ENCODE data around the gene THY1.

Gene THY1

DNA sequence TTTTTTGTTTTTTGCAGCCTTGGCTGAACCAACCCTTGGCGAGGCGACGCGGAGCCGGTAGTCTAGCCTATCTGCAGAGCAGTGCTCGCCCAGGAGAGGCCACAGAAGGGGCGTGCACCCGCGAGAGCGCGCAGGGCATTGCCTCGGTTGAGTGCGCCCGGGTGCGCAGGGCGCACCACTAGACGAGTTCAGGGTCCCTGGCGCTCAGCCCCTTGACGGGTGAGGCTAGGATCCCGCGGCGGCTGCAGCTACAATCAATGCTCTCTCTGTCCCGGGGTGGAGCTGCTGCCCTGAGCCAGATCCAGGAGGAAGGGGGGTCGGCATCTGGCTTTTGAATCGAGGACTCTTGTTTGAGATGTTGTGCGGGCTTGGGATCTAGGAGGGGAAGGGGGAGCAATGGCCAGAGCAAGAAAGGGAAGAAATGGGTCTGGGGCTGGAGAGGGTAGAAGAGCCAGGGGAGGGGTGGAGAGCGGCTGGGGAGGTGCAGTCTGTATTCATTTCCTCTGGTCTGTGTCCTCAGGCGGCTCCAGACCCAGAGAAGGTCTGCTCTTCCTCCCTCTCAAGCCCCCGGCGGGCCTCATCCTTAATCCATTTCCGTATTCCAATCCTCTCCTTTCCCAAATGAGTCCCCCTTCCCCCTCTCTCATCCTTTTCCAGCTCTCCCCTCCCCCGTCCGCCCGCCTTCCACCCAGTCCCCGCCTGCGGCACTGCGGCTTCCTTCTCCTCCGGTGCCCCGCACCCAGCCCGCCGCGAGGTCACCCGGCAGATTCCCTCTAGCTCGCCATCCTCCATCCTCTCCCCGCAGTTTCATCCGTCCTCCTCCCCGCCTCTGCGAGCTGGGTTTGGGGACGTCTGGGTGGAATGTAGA is 797 bp downstream of the THY1 start:
- TF ChIP-seq, protein P1, sequence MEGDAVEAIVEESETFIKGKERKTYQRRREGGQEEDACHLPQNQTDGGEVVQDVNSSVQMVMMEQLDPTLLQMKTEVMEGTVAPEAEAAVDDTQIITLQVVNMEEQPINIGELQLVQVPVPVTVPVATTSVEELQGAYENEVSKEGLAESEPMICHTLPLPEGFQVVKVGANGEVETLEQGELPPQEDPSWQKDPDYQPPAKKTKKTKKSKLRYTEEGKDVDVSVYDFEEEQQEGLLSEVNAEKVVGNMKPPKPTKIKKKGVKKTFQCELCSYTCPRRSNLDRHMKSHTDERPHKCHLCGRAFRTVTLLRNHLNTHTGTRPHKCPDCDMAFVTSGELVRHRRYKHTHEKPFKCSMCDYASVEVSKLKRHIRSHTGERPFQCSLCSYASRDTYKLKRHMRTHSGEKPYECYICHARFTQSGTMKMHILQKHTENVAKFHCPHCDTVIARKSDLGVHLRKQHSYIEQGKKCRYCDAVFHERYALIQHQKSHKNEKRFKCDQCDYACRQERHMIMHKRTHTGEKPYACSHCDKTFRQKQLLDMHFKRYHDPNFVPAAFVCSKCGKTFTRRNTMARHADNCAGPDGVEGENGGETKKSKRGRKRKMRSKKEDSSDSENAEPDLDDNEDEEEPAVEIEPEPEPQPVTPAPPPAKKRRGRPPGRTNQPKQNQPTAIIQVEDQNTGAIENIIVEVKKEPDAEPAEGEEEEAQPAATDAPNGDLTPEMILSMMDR (IDR thresholded peaks at IDR 0.05; ENCODE audit: extremely low read depth, missing control alignments): no peak
- DNase-seq (ENCODE audit: low spot score): peak; percentile 30

DNA sequence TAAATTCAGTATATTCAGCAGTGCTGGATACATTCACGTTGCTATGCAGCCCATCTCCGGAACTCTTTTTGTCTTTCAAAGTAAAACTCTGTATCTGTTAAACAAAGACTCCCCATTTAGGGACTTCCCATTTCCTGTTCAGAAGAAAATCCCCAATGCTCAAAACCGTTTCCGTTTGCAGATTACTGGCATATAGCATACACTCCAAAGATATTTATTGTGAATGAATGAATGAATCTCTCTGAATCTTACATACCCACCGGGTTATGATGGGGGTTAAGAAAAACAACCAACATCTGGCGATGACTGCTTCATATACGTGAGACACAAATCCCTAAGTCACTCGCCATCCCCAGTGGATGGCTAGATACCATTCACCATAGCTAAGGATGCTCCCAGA is 1.6 kb downstream of the THY1 start:
- TF ChIP-seq, protein P1 (IDR thresholded peaks at IDR 0.05; ENCODE audit: extremely low read depth, missing control alignments): no peak
- DNase-seq (ENCODE audit: low spot score): peak; percentile 28

DNA sequence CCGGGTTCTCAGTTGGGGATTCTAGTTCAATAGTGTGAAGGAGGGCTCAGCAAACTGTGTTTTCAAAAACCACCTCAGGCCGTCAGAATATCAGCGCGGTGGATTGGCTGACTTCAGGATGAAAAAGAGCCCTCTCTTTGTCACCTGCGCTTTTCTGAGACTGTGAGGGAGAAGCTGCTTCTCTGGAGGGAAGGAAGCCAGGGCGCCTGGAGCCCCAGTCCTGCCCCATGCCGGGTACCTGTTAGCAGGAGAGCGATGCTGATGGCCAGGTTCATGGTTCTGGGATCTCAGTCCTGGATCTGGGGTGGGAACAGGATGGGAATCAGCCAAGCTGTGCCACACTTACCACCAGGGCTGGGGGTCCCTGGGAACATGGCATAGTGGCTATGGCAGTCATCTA is 2.3 kb downstream of the THY1 start:
- TF ChIP-seq, protein P1 (IDR thresholded peaks at IDR 0.05; ENCODE audit: extremely low read depth, missing control alignments): no peak
- peak; percentile 1 for DNase-seq (ENCODE audit: low spot score)

DNA sequence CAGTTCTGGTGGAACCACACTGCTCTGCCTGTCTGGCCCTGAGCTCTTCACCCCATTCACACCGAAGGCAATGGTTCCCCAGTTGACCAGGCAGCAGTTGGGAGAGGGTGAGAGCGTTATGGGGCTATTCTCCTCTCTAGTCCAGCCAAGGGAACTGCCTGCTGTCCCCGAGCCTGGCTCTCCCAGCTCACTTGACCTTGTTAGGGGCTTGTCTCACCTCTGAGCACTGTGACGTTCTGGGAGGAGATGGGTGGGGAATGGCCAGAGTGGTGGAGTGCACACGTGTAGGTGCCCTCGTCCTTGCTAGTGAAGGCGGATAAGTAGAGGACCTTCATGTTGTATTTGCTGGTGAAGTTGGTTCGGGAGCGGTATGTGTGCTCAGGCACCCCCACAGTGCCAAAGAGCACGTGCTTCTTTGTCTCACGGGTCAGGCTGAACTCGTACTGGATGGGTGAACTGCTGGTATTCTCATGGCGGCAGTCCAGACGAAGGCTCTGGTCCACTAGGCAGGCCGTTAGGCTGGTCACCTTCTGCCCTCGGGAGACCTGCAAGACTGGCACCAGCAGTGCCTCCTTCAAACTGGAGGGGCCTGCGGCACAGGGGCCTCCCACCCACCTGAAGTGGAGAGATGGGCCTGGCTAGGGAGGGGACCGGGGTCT is 3.0 kb downstream of the THY1 start:
- TF ChIP-seq, protein P1 (IDR thresholded peaks at IDR 0.05; ENCODE audit: extremely low read depth, missing control alignments): no peak
- DNase-seq (ENCODE audit: low spot score): peak; percentile 3

DNA sequence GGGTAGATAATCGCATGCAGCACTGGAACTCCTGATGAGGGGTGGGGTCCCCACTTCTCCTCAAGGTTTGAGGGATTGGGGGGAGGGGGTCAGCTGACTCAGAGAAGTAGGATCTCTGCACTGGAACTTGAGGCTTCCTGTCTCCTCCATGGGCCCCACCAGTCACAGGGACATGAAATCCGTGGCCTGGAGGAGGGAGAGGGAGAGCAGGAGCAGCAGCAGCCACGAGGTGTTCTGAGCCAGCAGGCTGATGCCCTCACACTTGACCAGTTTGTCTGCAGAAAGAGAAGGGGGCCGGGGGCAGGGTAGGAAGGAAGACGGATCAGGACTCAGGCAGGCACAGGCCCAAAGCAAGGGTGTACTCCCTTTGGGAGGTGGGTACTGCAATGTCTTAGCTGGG is 3.7 kb downstream of the THY1 start:
- DNase-seq (ENCODE audit: low spot score): peak; percentile 1
- TF ChIP-seq, protein P1 (IDR thresholded peaks at IDR 0.05; ENCODE audit: extremely low read depth, missing control alignments): no peak

DNA sequence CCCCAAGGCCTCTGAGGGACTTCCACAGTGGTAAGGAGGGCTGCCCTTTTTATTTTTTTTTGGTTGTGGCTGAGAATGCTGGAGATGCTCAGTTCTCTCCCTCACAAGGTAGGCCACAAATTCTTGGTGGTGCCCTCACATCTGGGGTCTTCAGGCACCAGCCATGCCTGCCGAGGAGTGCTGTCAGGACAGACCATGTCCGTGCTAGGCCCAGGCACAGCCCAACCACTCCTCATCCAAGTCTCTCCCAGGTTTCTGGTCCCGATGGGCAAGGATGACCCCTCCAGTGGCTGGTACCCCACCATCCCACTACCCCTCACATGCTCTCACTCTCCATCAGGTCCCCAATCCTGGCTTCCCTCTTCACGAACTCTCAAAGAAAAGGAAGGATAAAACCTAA is 4.2 kb downstream of the THY1 start:
- TF ChIP-seq, protein P1 (IDR thresholded peaks at IDR 0.05; ENCODE audit: extremely low read depth, missing control alignments): no peak
- no peak for DNase-seq (ENCODE audit: low spot score)
